HG02981 (cell line): ENCODE results near the gene COA1.
"Not testable (repeated sequence)": the region's sequence is repeated elsewhere in the genome, so short reads cannot be mapped to it uniquely, and the experiment has no call there.

Experiments
- ATAC-seq: cut with Tn5 transposase; IDR thresholded peaks from one replicate; pipeline ENCODE4 v1.9.1; 2021; ENCODE audit warnings: mild to moderate bottlenecking, moderate library complexity; ENCODE audit not compliant: unreplicated experiment

COA1 gene

GRCh38 chr7:43731494-43731893, 2.2 kb upstream of the COA1 start:
- not testable (repeated sequence) for ATAC-seq

- peak; percentile 3 for ATAC-seq
These were observed 563 bp upstream of the COA1 start for GRCh38 chr7:43729924-43730248.

DNA sequence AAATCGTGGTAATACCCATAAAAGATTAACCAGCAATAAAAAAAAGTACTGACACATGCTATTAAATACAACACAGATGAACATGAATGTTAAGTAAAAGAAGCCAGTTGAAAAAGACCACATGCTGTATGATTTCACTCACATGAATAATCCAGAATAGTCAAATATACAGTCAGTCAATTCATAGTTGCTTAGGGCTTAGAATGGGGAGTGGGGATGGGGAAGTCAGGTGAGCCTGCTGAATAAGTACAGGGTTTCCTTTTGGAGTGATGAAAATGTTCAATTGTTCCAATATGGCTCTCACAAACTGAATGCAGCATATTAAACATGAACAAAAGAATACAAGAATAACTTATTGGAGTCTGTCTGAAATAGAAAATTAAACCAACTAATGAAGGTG, 1.8 kb downstream of the COA1 start:
- ATAC-seq, result no peak

DNA sequence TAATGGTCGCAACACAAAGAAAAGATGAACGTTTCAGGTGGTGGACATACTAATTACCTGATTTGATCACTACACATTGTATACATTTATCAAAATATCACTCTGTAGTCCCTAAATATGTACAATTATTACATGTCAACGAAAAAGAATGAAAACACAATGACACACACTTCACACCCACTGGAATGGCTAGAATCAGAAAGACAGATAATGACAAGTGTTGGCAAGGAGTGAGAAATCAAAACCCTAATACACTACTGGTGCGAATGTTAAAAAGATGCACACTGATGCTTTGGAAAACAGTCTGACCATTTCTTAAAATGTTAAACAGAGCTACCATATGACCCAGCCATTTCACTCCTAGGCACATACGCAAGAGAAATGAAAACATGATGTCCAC, 2.3 kb downstream of the COA1 start:
- ATAC-seq, result no peak

DNA sequence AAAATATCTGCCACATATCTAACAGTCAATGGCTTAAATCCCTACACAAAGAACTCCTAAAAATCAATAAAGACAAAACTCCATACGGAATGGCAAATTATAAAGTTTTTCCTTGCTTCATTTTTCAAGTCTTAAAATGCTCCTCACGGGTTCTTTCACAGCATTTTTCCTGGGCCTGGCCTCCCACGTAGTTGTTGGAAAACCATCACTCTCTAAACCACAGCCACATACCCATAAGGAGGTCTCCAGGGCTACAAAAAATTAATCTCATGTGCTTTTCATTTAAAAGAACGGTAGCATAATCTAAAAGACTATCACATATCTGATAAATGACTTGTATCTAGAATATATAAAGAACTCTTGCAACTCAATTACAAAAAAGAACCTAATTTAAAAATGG, 2.9 kb downstream of the COA1 start:
- no peak for ATAC-seq

DNA sequence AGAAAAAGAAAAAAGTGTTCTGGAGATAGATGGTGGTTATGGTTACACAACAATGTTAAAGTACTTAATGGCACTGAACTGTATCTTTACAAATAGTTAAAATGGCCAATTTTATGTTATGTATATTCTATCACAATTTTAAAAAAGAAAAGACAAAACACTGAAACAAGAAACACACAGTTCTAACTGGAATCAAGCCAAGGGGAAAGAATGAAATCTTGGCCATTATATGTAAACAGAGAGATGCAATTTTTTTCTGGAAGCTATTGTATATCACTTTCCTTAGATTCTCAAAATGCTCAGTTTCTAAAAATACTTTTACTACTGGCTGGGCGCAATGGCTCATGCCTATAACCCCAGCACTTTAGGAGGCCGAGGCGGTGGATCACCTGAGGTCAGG, 4.1 kb downstream of the COA1 start:
- no peak for ATAC-seq

DNA sequence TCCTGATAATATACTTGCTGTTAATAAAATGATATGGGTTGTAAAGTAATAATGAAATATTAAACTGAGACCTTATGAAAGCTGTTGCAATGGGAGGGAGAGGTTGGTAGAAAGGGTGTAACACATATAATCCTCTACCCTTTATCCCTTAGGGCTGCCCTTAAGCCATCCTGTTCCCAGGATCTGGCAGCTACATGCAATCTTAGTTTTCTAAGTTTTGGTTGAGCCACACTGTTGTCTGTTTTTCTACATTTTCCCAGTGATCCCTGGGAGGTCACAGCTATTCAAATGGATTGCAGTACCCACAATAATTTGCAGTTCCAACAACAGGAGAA, 6.3 kb downstream of the COA1 start:
- ATAC-seq, result no peak

GRCh38 chr7:43721193-43721806, 8.0 kb downstream of the COA1 start:
- no peak for ATAC-seq

DNA sequence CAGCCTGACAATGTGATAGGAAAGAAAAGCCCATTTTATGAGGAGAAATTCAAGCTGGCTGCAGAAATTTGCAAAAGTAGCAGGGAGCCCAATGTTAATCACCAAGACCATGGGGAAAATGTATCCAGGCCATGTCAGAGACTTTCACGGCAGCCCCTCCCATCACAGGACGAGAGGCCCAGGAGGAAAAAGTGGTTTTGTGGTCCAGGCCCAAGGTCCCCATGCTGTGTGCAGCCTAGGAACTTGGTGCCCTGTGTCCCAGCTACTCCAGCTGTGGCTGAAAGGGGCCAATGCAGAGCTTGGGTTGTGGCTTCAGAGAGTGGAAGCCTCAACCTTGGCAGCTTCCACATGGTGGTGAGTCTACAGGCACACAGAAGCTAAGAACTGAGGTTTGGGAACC, 12.7 kb downstream of the COA1 start:
- ATAC-seq, result no peak

DNA sequence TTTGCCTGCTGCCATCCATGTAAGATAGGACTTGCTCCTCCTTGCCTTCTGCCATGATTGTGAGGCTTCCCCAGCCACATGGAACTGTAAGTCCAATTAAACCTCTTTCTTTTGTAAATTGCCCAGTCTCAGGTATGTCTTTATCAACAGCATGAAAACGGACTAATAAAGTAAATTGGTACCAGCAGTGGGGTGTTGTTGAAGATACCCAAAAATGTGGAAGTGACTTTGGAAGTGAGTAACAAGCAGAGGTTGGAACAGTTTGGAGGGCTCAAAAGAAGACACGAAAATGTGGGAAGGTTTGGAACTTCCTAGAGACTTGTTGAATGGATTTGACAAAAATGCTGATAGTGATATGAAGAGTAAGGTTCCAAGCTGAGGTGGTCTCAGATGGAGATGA, 13.4 kb downstream of the COA1 start:
- ATAC-seq, result not testable (repeated sequence)

GRCh38 chr7:43711503-43711902, 17.8 kb downstream of the COA1 start:
- no peak for ATAC-seq

GRCh38 chr7:43708055-43708454, 21.3 kb downstream of the COA1 start:
- ATAC-seq, result not testable (repeated sequence)

DNA sequence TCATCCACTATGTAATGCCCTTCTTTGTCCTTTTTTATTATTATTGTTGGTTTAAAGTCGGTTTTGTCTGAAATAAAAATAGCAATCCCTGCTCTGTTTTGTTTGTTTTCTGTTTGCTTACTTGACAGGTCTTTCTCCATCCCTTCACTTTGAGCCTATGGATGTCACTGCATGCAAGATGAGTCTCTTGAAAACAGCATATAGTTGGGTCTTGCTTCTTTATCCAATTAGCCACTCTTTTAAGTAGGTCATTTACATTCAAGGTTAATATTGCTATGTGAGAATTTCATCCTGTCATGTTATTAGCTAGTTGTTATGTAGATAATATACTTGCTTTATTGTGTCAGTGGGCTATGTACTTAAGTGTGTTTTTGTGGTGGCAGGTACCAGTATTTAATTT, 25.8 kb downstream of the COA1 start:
- no peak for ATAC-seq

GRCh38 chr7:43702974-43703373, 26.3 kb downstream of the COA1 start:
- no peak for ATAC-seq

- no peak for ATAC-seq
These were observed 27.4 kb downstream of the COA1 start for GRCh38 chr7:43701929-43702328.

GRCh38 chr7:43701500-43701854, 27.8 kb downstream of the COA1 start:
- no peak for ATAC-seq

GRCh38 chr7:43700646-43701499, 28.4 kb downstream of the COA1 start:
- ATAC-seq, result no peak

DNA sequence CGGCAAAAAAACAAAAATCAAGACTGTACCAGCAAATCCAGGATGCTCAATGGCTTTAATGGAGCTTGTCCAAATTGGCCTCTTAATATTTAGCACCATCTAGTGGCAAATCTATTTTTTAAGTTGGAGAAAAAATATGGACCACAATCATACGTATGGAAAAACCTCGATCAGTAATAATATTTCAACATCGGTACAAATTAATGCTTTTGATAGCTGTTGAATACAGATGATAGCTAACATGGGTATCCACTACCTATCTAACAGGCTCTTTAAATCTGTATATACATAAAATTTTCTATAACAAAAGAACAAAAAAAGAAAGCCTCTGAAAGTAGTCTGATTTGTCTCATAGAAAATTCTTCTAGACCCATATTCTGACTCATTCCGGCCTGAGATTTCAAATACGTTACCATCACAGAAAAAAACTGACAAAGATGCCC, 29.2 kb downstream of the COA1 start:
- no peak for ATAC-seq

GRCh38 chr7:43698460-43699255, 30.7 kb downstream of the COA1 start:
- no peak for ATAC-seq

- ATAC-seq, result no peak
These were observed 31.6 kb downstream of the COA1 start for GRCh38 chr7:43697690-43698089.

DNA sequence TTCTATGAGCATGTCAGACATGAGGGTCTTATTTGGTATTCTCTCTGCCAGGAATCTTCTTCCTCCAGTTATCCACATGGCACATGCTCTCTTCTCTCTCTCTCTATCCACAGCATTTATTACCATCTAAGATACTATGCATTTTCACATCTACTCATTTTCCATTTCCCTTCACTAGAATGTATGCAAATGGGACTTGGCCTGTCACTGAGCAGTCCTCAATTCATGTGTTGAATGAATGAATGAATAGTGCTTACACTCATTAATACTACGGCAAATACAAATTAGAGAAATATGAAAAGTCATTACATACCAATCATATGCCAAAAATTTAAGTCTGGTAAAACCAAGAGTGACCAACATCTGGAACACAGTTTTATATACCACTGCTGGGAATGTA, 34.0 kb downstream of the COA1 start:
- ATAC-seq, result no peak

DNA sequence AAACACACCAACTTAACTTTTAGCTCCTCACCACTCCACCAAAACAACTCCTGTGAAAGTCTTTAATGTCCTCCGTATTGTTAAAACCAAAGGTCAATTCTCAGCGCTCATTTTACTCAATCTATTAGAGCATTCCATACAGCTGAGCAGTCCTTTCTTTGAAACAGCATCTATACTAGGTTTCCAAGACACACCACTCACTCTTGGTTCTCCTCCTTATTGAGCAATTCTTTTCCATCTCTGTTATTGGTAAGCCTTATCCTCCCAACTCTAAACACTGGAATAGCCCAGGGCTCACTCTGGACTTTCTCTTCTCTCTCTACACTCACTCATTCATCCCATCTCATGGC, 34.9 kb downstream of the COA1 start:
- ATAC-seq, result no peak
